GM10266 (cell line): ENCODE results near the gene MSLN.

Experiments used
- DNase-seq: peaks from one replicate; pipeline ENCODE4 v3.0.0; 2012; ENCODE audit errors: extremely low spot score
- TF ChIP-seq, protein P1 (sequence below): IDR thresholded peaks from 2 replicates; pipeline ENCODE4 v1.5.1; 2012; ENCODE audit warnings: mild to moderate bottlenecking, low read depth; ENCODE audit not compliant: control insufficient read depth, insufficient read depth; ENCODE audit errors: missing control alignments

MSLN gene

DNA sequence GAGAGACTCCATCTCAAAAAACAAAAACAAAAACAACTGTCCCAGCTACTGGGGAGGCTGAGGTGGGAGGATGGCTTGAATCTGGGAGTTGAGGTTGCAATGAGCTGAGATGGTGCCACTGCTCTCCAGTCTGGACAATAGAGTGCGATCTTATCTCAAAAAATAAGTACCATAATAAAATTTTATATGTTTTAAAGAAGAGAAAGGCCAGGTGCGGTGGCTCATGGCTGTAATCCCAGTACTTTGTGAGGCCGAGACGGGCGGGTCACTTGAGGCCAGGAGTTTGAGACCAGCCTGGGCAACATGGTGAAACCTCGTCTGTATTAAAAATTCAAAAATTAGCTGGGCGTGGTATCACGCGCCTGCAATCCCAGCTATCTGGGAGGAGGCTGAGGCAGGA is 16.3 kb downstream of the MSLN start:
- DNase-seq: no peak
- TF ChIP-seq, protein P1, sequence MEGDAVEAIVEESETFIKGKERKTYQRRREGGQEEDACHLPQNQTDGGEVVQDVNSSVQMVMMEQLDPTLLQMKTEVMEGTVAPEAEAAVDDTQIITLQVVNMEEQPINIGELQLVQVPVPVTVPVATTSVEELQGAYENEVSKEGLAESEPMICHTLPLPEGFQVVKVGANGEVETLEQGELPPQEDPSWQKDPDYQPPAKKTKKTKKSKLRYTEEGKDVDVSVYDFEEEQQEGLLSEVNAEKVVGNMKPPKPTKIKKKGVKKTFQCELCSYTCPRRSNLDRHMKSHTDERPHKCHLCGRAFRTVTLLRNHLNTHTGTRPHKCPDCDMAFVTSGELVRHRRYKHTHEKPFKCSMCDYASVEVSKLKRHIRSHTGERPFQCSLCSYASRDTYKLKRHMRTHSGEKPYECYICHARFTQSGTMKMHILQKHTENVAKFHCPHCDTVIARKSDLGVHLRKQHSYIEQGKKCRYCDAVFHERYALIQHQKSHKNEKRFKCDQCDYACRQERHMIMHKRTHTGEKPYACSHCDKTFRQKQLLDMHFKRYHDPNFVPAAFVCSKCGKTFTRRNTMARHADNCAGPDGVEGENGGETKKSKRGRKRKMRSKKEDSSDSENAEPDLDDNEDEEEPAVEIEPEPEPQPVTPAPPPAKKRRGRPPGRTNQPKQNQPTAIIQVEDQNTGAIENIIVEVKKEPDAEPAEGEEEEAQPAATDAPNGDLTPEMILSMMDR: no peak

DNA sequence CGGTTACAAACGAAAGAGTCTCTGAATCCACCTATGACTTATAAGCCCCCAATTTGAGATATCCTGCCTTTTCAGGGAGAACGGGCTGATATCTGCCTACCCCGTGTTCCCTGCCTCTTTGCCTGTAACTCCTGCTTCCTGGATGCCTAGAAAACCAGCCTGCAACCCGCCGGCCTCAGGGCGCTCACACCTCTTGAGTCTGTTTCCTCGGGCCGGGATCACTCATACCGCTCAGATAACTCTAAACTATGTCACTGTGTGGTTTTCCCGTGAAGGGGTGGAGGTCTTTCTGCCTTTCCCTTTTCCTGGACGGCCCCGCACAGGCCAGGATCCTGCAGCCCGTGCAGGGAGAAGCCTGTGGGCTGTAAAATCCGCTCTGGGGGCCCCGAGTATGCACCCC is 17.3 kb downstream of the MSLN start:
- no peak for DNase-seq
- TF ChIP-seq, protein P1: no peak

DNA sequence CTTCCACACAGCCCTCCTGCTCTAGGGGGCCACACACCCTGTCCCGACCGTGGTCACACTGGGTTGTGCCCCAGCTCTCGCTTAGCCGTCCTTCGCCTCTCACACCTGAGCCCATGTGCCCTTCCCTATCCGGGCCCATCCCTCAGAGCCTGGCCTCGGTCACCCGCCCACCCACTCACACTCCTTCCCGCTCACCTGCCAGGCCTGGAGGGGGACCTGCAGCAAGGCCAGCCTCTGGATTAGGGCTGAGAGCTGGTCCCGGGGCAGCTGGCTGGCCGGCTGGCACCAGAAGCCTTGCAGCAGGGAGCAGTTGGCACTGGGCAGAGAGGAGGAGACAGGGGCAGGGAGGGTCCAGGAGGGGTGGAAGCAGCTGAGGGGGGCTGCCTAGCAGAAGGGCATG is 17.9 kb downstream of the MSLN start:
- TF ChIP-seq, protein P1: no peak

DNA sequence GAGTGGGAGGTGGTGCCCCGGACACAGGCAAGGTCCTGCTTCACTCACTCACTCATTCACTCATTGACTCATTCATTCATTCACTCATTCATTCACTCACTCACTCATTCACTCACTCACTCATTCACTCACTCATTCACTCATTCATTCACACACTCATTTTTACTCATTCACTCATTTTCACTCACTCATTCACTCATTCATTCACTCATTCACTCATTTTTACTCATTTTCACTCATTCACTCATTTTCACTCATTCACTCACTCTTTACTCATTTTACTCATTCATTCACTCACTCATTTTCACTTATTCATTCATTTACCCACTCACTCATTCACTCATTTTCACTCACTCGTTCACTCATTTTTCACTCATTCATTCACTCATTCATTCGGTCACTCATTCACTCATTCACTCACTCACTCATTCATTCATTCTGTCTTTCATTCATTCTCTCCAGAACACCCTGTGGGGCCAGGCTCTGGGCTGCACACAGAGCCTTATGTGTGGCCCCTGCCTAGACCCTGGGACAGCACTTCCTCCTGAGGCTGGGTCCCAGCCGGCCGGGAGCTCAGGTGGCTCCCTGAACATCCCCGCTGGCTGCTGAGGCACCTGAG is 18.5 kb downstream of the MSLN start:
- DNase-seq: no peak
- TF ChIP-seq, protein P1: no peak

More for the DNA sequence above, 17.9 kb downstream of the MSLN start:
- DNase-seq: no peak

DNA sequence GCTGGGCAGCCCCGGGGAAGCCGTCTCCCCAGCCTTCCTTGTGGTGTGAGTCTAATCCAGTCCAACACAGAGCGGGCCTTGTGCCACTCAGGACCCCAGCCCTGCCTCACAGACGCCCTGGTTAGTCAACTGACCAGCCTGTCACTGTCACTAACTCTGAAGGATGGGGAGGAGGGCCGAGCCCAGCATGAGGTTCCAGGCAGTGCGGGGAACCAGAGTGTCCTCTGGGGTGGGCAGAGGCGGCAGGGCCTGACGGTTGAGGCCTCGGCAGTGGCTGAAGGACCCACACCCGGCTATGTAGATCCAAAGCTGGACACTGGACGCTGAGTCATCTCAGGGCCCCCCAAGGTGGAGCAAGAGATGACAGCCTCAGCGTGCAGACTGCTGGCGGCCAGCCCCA is 19.0 kb downstream of the MSLN start:
- TF ChIP-seq, protein P1: no peak
- DNase-seq: no peak

DNA sequence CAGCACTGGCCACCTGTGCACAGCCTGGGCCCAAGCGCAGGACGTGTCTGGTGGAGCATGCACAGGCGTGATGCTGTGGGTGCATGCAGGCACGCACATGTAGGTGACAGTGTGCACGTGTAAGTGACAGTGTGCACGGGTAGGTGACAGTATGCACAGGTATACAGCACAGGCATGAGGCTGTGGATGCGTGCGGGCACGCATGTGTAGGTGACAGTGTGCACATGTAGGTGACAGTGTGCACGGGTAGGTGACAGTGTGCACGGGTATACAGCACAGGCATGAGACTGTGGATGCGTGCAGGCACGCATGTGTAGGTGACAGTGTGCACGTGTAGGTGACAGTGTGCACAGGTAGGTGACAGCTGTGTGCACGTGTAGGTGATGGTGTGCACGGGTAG is 19.8 kb downstream of the MSLN start:
- DNase-seq: no peak

DNA sequence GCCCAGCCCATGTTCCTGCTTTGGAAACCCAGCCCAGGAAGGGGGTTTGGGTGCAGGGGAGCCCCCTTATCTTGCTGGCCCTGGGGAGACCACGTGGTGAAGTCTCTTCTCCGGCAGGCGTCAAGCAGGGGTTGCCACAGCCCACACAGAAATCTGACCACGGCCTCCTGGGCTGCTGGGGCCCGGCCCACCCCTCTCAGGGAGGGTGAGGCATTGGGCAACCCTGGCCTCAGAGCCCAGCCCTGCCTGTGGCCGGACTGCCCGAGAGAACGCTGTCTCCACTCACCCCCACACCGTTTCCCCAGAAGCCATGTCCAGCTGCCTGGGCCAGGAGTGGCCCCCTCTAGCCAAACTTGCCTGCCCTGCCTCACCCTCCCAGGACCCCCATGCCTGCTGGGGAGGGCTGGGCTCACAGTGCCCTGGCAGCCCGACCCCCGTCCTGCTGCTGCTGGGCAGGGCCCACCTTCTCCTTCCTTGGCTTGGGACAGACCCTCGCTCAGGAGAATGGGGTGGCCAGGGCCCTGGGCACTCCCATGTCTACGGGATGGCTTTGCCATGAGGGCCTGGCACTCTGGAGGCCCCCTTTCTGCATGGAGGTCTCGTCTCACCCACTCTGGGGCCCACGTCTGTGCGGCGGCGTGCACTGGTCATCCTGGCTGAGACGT is 20.9 kb downstream of the MSLN start:
- TF ChIP-seq, protein P1: no peak
- DNase-seq: no peak

More for the DNA sequence above, 19.8 kb downstream of the MSLN start:
- TF ChIP-seq, protein P1: no peak
